Muscle layer of duodenum (tissue), 2 donors: ENCODE measurements around the gene PTCH2.

Experiments
- H3K27ac ChIP-seq: one replicate; pipeline ENCODE4 v1.7.0; 2013; ENCODE audit warnings: mild to moderate bottlenecking, low read length
- H3K27me3 ChIP-seq: one replicate; pipeline ENCODE4 v1.7.0; 2013; ENCODE audit warnings: low read depth, mild to moderate bottlenecking, control low read depth, low read length
- H3K36me3 ChIP-seq, 2 donors: one replicate each; pipeline ENCODE4 v1.7.0; 2013; ENCODE audit warnings: low read length in 2 of 2, control low read depth in 1 of 2, mild to moderate bottlenecking in 1 of 2; ENCODE audit not compliant: insufficient read depth in 2 of 2, control insufficient read depth in 1 of 2
- H3K4me1 ChIP-seq, 2 donors: one replicate each; pipeline ENCODE4 v1.7.0; 2013; ENCODE audit warnings: low read length in 2 of 2, mild to moderate bottlenecking in 2 of 2, control low read depth in 1 of 2, moderate library complexity in 1 of 2; ENCODE audit not compliant: insufficient read depth in 2 of 2, control insufficient read depth in 1 of 2
- H3K4me3 ChIP-seq, 2 donors: one replicate each; pipeline ENCODE4 v1.7.0; 2013; ENCODE audit warnings: low read length in 2 of 2, low read depth in 1 of 2, mild to moderate bottlenecking in 1 of 2
- H3K9me3 ChIP-seq, 2 donors: one replicate each; pipeline ENCODE4 v1.7.0; 2013; ENCODE audit warnings: low read length in 2 of 2, control low read depth in 1 of 2, mild to moderate bottlenecking in 1 of 2; ENCODE audit not compliant: control insufficient read depth in 1 of 2
- donor health status: healthy.

The PTCH2 gene

GRCh38 chr1:44783697-44784093 is 59.4 kb downstream of the PTCH2 start:
- Histone ChIP-seq H3K4me3 (peak overlapping the region; percentile 9 to 55), H3K4me1 (peaks cover 11 to 21% of the 10 kb centered on the region in 2 donors), H3K9me3 (no peaks in the 10 kb centered on the region), H3K27me3 (no peaks in the 10 kb centered on the region), H3K27ac (no peak overlapping the region), H3K36me3 (peaks cover 5 to 27% of the 10 kb centered on the region in 2 donors)

- Histone ChIP-seq H3K36me3 (peaks cover 19 to 44% of the 10 kb centered on the region in 2 donors), H3K27ac (no peak overlapping the region), H3K9me3 (no peaks in the 10 kb centered on the region), H3K27me3 (no peaks in the 10 kb centered on the region), H3K4me1 (peaks cover 7 to 33% of the 10 kb centered on the region in 2 donors), H3K4me3 (no peak overlapping the region)
Measured at GRCh38 chr1:44780583-44781121, 62.4 kb downstream of the PTCH2 start.

- H3K27ac ChIP-seq: no peak overlapping the region
- peaks cover 19 to 44% of the 10 kb centered on the region in 2 donors for H3K36me3 ChIP-seq
- H3K9me3 ChIP-seq: no peaks in the 10 kb centered on the region
- no peaks in the 10 kb centered on the region for H3K27me3 ChIP-seq
- H3K4me3 ChIP-seq: no peak overlapping the region
- H3K4me1 ChIP-seq: peaks cover 0 to 26% of the 10 kb centered on the region in 2 donors
Measured at GRCh38 chr1:44778705-44779576, 64.1 kb downstream of the PTCH2 start.

- Histone ChIP-seq H3K36me3 (peaks cover 19 to 44% of the 10 kb centered on the region in 2 donors), H3K27ac (no peak overlapping the region), H3K9me3 (no peaks in the 10 kb centered on the region), H3K4me1 (peaks cover 0 to 23% of the 10 kb centered on the region in 2 donors), H3K27me3 (no peaks in the 10 kb centered on the region), H3K4me3 (no peak overlapping the region)
Measured at GRCh38 chr1:44777969-44778635, 65.0 kb downstream of the PTCH2 start.

- Histone ChIP-seq H3K4me1 (peaks cover 0 to 23% of the 10 kb centered on the region in 2 donors), H3K27me3 (no peaks in the 10 kb centered on the region), H3K9me3 (no peaks in the 10 kb centered on the region), H3K36me3 (peaks cover 19 to 44% of the 10 kb centered on the region in 2 donors), H3K4me3 (peak overlapping the region in 1 of 2 donors; percentile 81), H3K27ac (no peak overlapping the region)
Measured at GRCh38 chr1:44777547-44777946, 65.5 kb downstream of the PTCH2 start.

GRCh38 chr1:44776730-44777068 is 66.4 kb downstream of the PTCH2 start:
- peaks cover 19 to 43% of the 10 kb centered on the region in 2 donors for H3K36me3 ChIP-seq
- H3K9me3 ChIP-seq: no peaks in the 10 kb centered on the region
- peak overlapping the region; percentile 81 to 96 for H3K4me3 ChIP-seq
- H3K27ac ChIP-seq: peak overlapping the region; percentile 100
- no peaks in the 10 kb centered on the region for H3K27me3 ChIP-seq
- peaks cover 0 to 23% of the 10 kb centered on the region in 2 donors for H3K4me1 ChIP-seq

GRCh38 chr1:44775930-44776729 is 66.9 kb downstream of the PTCH2 start:
- H3K9me3 ChIP-seq: no peaks in the 10 kb centered on the region

GRCh38 chr1:44775078-44775929 is 67.7 kb downstream of the PTCH2 start, which contains the start of gene RPS8:
RPS8 (plus strand) TSS chr1:44775540; CDS start chr1:44775597, 57 bp downstream.
- H3K4me3 ChIP-seq: peak within 1 kb of the TSS; percentile 81 to 96
- no peaks in the 10 kb centered on the region for H3K9me3 ChIP-seq
- H3K36me3 ChIP-seq: peaks cover 19 to 29% of the 10 kb centered on the region in 2 donors
- H3K27me3 ChIP-seq: no peaks in the 10 kb centered on the region
- peaks cover 0 to 23% of the 10 kb centered on the region in 2 donors for H3K4me1 ChIP-seq
- H3K27ac ChIP-seq: peak within 1 kb of the TSS; percentile 100

More at GRCh38 chr1:44775930-44776729, 66.9 kb downstream of the PTCH2 start:
- H3K27me3 ChIP-seq: no peaks in the 10 kb centered on the region
- H3K36me3 ChIP-seq: peaks cover 19 to 37% of the 10 kb centered on the region in 2 donors
- peaks cover 0 to 23% of the 10 kb centered on the region in 2 donors for H3K4me1 ChIP-seq
- H3K27ac ChIP-seq: peak overlapping the region; percentile 100
- H3K4me3 ChIP-seq: peak overlapping the region; percentile 81 to 96
